Retinal pigment epithelial cell (primary cell): ENCODE data around the gene SEMA3C.
A peak's percentile ranks its signal among the peaks of the same experiment; 100 is the strongest.

ENCODE experiments used
- DNase-seq: peaks from one replicate; pipeline ENCODE4 v3.0.0-alpha.2; 2010; ENCODE audit warnings: low read depth
- H3K4me3 ChIP-seq: 2 replicates; pipeline ENCODE4 v1.5.1; 2011; ENCODE audit warnings: mild to moderate bottlenecking, low read length, control low read depth, moderate library complexity
- CTCF ChIP-seq: conservative IDR thresholded peaks from 2 replicates; pipeline ENCODE4 v1.5.1; 2011; ENCODE audit warnings: low read depth, low read length, control low read depth, inconsistent platforms

Gene SEMA3C

GRCh38 chr7:80918909-80919721 lies at the start of gene SEMA3C:
Gene SEMA3C (minus strand): TSS chr7:80919051. CDS start chr7:80916781, 2,270 bp downstream.
- peak; percentile 87 for DNase-seq
- TF ChIP-seq CTCF: peak; percentile 10
- peak within 1 kb of the TSS; percentile 95 for H3K4me3 ChIP-seq

- no peak overlapping the region for H3K4me3 ChIP-seq
- DNase-seq: no peak
- no peak for TF ChIP-seq CTCF
These were observed 49.8 kb upstream of the SEMA3C start for GRCh38 chr7:80968606-80969005.

- no peak for DNase-seq
- TF ChIP-seq CTCF: no peak
- no peak overlapping the region for H3K4me3 ChIP-seq
These were observed 49.1 kb upstream of the SEMA3C start for GRCh38 chr7:80967917-80968297.

- DNase-seq: peak; percentile 66
- no peak overlapping the region for H3K4me3 ChIP-seq
- no peak for TF ChIP-seq CTCF
These were observed 48.4 kb upstream of the SEMA3C start for GRCh38 chr7:80967071-80967916.

GRCh38 chr7:80960244-80960795 lies 41.5 kb upstream of the SEMA3C start:
- no peak for TF ChIP-seq CTCF
- no peak for DNase-seq
- H3K4me3 ChIP-seq: no peak overlapping the region

- no peak overlapping the region for H3K4me3 ChIP-seq
- DNase-seq: no peak
- TF ChIP-seq CTCF: no peak
These were observed 38.5 kb upstream of the SEMA3C start for GRCh38 chr7:80957226-80957777.
